Fibroblast of lung (primary cell): Measurements from ENCODE around the gene MYL10. TPM values are rescaled to one million over a fixed set of nuclear protein-coding genes. Genes with fewer than 3 reads are reported as not detected.

Experiments
- DNase-seq, 2 donors: peaks; one replicate each; pipeline versions ENCODE4 v3.0.0 to v3.0.0-alpha.2; 2010; ENCODE audit warnings: low read depth in 2 of 2
- H2AFZ ChIP-seq: 2 replicates; pipeline ENCODE4 v1.5.1; 2012; ENCODE audit warnings: low read length, control low read depth, inconsistent platforms
- H3K27ac ChIP-seq: 2 replicates; pipeline ENCODE4 v1.5.1; 2011; ENCODE audit warnings: low read length, control low read depth; ENCODE audit not compliant: insufficient read depth
- H3K27me3 ChIP-seq: 2 replicates; pipeline ENCODE4 v1.5.1; 2011; ENCODE audit warnings: mild to moderate bottlenecking, low read length; ENCODE audit not compliant: control insufficient read depth, insufficient read depth
- H3K36me3 ChIP-seq: 2 replicates; pipeline ENCODE4 v1.5.1; 2011; ENCODE audit warnings: low read length; ENCODE audit not compliant: control insufficient read depth, insufficient read depth
- H3K4me1 ChIP-seq: 2 replicates; pipeline ENCODE4 v1.5.1; 2011; ENCODE audit warnings: low read length; ENCODE audit not compliant: control insufficient read depth, insufficient read depth; ENCODE audit errors: extremely low read depth
- H3K4me2 ChIP-seq: 2 replicates; pipeline ENCODE4 v1.5.1; 2011; ENCODE audit warnings: low read length, control low read depth; ENCODE audit not compliant: insufficient read depth; ENCODE audit errors: extremely low read depth
- H3K4me3 ChIP-seq, 4 experiments: fragments of 200-600 bp in 1 of 4; sonication (generic) in 1 of 4; replicated peaks in 1 of 4; 2 replicates each; pipeline ENCODE4 v1.5.1; 2011 to 2016; ENCODE audit warnings: low read length in 4 of 4, low read depth in 3 of 4, mild to moderate bottlenecking in 3 of 4, control low read depth in 2 of 4, inconsistent platforms in 1 of 4, mixed read lengths in 1 of 4; ENCODE audit not compliant: insufficient read depth in 1 of 4; ENCODE audit errors: control extremely low read depth in 1 of 4
- H3K79me2 ChIP-seq: 2 replicates; pipeline ENCODE4 v1.5.1; 2012; ENCODE audit warnings: mild to moderate bottlenecking, low read length, inconsistent platforms; ENCODE audit not compliant: control insufficient read depth, insufficient read depth
- H3K9ac ChIP-seq: 2 replicates; pipeline ENCODE4 v1.5.1; 2011; ENCODE audit warnings: mild to moderate bottlenecking, low read length, control low read depth; ENCODE audit not compliant: insufficient read depth
- H3K9me3 ChIP-seq: 2 replicates; pipeline ENCODE4 v1.5.1; 2012; ENCODE audit warnings: low read depth, low read length; ENCODE audit not compliant: control insufficient read depth, insufficient read depth
- H4K20me1 ChIP-seq: 2 replicates; pipeline ENCODE4 v1.5.1; 2011; ENCODE audit warnings: low read length; ENCODE audit not compliant: control insufficient read depth, insufficient read depth; ENCODE audit errors: extremely low read depth
- CTCF ChIP-seq, 2 donors: IDR thresholded peaks in 1 of 2; conservative IDR thresholded peaks in 1 of 2; 1 replicate in 1 of 2; 2 replicates in 1 of 2; pipeline ENCODE4 v1.5.1; 2011 to 2012; ENCODE audit warnings: low read length in 2 of 2, control low read depth in 1 of 2, inconsistent platforms in 1 of 2, low read depth in 1 of 2, mild to moderate bottlenecking in 1 of 2
- EZH2 ChIP-seq: IDR thresholded peaks from 2 replicates; pipeline ENCODE4 v1.5.1; 2012; ENCODE audit warnings: low read length, control low read depth, mild to moderate bottlenecking; ENCODE audit errors: missing control alignments
- polyA plus RNA-seq, 2 donors: library from polyadenylated mRNA; depleted of rRNA in 1 of 2; stranded (reverse) in 1 of 2; unstranded in 1 of 2; fragments of >200 nt; gene quantifications; 2 replicates each; pipeline ENCODE4 v1.2.1, GENCODE V29; 2011 to 2012; ENCODE audit warnings: missing spikeins in 1 of 2
- total RNA-seq: library from RNA; depleted of rRNA; stranded (reverse); fragments of >200 nt; gene quantifications from 2 replicates; pipeline ENCODE4 v1.2.1, GENCODE V29; 2014

The MYL10 gene
- total and polyA plus RNA-seq, 2 donors (not counting 1 experiment from before 2014, with no cell fraction given) = not detected

GRCh38 chr7:101612885-101613515 lies 16.1 kb downstream of the MYL10 start:
- no peak overlapping the region for H2AFZ ChIP-seq
- H3K9ac ChIP-seq = no peak overlapping the region
- TF ChIP-seq EZH2 = no peak
- TF ChIP-seq CTCF (conservative IDR thresholded peaks at IDR 0.05 in 1 of 2, IDR thresholded peaks at IDR 0.05 in 1 of 2; ENCODE audit: low read depth in 1 of 2, low read length in 2 of 2) = no peak
- H3K79me2 ChIP-seq = no peaks in the 10 kb centered on the region
- H3K27me3 ChIP-seq = peaks cover 3% of the 10 kb centered on the region
- H3K9me3 ChIP-seq = no peaks in the 10 kb centered on the region
- no peak overlapping the region for H3K4me2 ChIP-seq
- H3K36me3 ChIP-seq = no peaks in the 10 kb centered on the region
- H3K27ac ChIP-seq = no peak overlapping the region
- no peaks in the 10 kb centered on the region for H4K20me1 ChIP-seq
- no peak overlapping the region for H3K4me3 ChIP-seq
- H3K4me1 ChIP-seq = no peaks in the 10 kb centered on the region
- DNase-seq = no peak

DNA sequence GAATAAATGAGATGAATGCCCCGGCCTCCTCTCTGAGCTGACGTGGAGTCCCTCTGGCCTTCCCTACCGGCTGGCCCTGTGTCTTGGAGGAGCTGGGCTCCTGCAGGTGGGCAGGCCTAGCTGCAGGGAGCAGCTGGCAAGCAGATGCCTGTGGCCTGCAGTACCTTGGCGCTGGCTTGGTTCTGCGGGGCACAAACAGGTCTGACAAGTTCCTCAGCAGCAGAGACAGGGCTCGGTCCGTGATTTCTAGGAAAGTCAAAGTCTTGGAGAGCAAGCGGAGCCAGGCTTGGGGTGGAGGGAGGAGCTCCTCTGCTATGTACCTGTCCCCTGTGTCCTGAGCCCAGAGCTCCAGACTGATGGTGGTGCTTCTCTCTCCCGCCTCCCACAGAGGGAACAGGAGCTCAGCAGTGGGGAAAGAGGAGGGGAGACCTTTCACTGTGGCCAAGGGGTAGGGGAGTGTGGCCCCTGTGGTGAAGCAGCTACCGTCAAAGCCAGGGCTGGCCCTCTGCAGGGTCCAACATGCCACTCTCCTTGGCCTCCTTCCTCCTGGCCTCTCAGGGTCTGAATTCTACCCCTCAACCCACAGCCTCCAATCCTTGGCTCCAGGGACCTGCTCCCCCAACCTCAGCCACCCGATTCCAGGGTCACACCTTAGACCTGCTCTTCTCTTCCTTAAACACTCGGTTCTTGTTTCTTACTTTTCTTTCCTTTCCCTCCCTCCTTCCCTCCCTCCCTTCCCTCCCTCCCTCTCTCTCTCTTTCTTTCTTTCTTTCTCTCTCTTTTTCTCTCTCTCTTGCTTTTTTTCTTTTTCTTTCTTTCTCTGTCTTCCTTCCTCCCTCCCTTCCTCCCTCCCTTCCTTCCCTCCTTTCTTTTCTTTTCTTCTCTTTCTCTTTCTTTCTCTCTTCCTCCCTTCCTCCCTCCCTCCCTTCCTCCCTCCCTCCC lies 20.1 kb downstream of the MYL10 start:
- no peaks in the 10 kb centered on the region for H3K9me3 ChIP-seq
- H3K4me3 ChIP-seq = no peak overlapping the region
- TF ChIP-seq EZH2 (no peak), CTCF (conservative IDR thresholded peaks at IDR 0.05 in 1 of 2, IDR thresholded peaks at IDR 0.05 in 1 of 2; ENCODE audit: low read depth in 1 of 2, low read length in 2 of 2) (no peak)
- no peaks in the 10 kb centered on the region for H3K4me1 ChIP-seq
- no peaks in the 10 kb centered on the region for H3K79me2 ChIP-seq
- H3K36me3 ChIP-seq = no peaks in the 10 kb centered on the region
- H3K27me3 ChIP-seq = peaks cover 3% of the 10 kb centered on the region
- H2AFZ ChIP-seq = no peak overlapping the region
- no peak overlapping the region for H3K9ac ChIP-seq
- H3K27ac ChIP-seq = no peak overlapping the region
- H4K20me1 ChIP-seq = no peaks in the 10 kb centered on the region
- DNase-seq = no peak
- H3K4me2 ChIP-seq = no peak overlapping the region

GRCh38 chr7:101606498-101606923 lies 22.6 kb downstream of the MYL10 start:
- H3K79me2 ChIP-seq = no peaks in the 10 kb centered on the region
- no peak for TF ChIP-seq CTCF (conservative IDR thresholded peaks at IDR 0.05 in 1 of 2, IDR thresholded peaks at IDR 0.05 in 1 of 2; ENCODE audit: low read depth in 1 of 2, low read length in 2 of 2)
- no peak for TF ChIP-seq EZH2
- DNase-seq = no peak
- no peaks in the 10 kb centered on the region for H3K9me3 ChIP-seq
- no peak overlapping the region for H2AFZ ChIP-seq
- H3K36me3 ChIP-seq = no peaks in the 10 kb centered on the region
- no peak overlapping the region for H3K27ac ChIP-seq
- H3K27me3 ChIP-seq = peaks cover 3% of the 10 kb centered on the region
- H3K4me1 ChIP-seq = no peaks in the 10 kb centered on the region
- H4K20me1 ChIP-seq = no peaks in the 10 kb centered on the region
- no peak overlapping the region for H3K9ac ChIP-seq
- H3K4me3 ChIP-seq = no peak overlapping the region
- no peak overlapping the region for H3K4me2 ChIP-seq
